Activated CD8-positive, alpha-beta T cell treated with anti-CD3 and anti-CD28 coated beads, Interleukin-2, amount 10 ng/mL, durations not matched to agents 7 days and 5 days (primary cell): Measurements from ENCODE around the gene NPY4R. TPM values are rescaled to one million over a fixed set of nuclear protein-coding genes. Genes with fewer than 3 reads are reported as not detected.
"Not testable (repeated sequence)": the region's sequence is repeated elsewhere in the genome, so short reads cannot be mapped to it uniquely, and the experiment has no call there.

Source experiments
- ATAC-seq: fragments of 150-1000 bp; cut with Tn5 transposase; one replicate; pipeline ENCODE4 v1.10.0; 2021; ENCODE audit warnings: moderate library complexity
- CTCF ChIA-PET: fragments of 350-600 bp; sonication (Branson Sonifier 250); formaldehyde crosslinking; loops from one replicate; lab custom pipeline; 2021; ENCODE audit warnings: antibody characterized with exemption; lab: Charles Lee
- POLR2A ChIA-PET: fragments of 350-600 bp; sonication (Branson Sonifier 250); formaldehyde crosslinking; loops from one replicate; lab custom pipeline; 2021; ENCODE audit warnings: antibody characterized with exemption; lab: Charles Lee
- DNase-seq: peaks from one replicate; pipeline ENCODE4 v3.0.0-alpha.2; 2020
- H3K27ac Mint-ChIP-seq: one replicate; pipeline ENCODE4 v1.8.0; 2021; ENCODE audit warnings: mild to moderate bottlenecking, mixed read lengths
- H3K27me3 Mint-ChIP-seq: one replicate; pipeline ENCODE4 v1.8.0; 2021; ENCODE audit warnings: low read depth, mixed read lengths
- H3K36me3 Mint-ChIP-seq: one replicate; pipeline ENCODE4 v1.8.0; 2021; ENCODE audit warnings: low read depth, mixed read lengths
- H3K4me1 Mint-ChIP-seq: one replicate; pipeline ENCODE4 v1.8.0; 2021; ENCODE audit warnings: low read depth, mixed read lengths
- H3K4me3 Mint-ChIP-seq: one replicate; pipeline ENCODE4 v1.8.0; 2021; ENCODE audit warnings: mild to moderate bottlenecking, mixed read lengths
- H3K9me3 Mint-ChIP-seq: one replicate; pipeline ENCODE4 v1.8.0; 2022; ENCODE audit warnings: mixed read lengths; ENCODE audit not compliant: insufficient read depth
- total RNA-seq, 2 experiments: library from RNA; stranded (reverse); gene quantifications; one replicate each; pipeline ENCODE4 v1.2.3, GENCODE V29; 2021

Gene NPY4R
- total RNA-seq, 2 experiments from 2014 or later: not detected

DNA sequence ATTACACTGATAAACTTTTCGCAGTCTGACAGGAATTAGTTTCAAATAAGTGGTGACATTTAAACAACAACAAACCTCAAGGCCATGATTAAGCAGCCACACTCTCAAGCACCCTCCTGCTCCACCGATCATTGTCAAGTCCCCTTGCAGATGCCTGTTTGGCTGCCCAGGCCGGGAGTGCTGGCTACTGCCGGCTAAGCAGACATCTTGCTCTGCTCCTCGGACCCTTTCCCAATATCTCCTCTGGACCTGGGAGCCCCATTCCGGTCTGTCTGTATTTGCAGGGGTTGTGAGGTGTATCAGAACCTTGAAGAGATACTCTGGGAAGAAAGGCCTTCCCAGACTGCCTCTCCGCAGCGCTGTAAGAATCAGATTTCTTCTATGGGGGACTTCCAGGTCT is 14.9 kb downstream of the NPY4R start:
- H3K27ac Mint-ChIP-seq, H3K36me3 Mint-ChIP-seq, DNase-seq, H3K27me3 Mint-ChIP-seq, H3K9me3 Mint-ChIP-seq, ATAC-seq, H3K4me3 Mint-ChIP-seq, CTCF ChIA-PET, H3K4me1 Mint-ChIP-seq, POLR2A ChIA-PET: not testable (repeated sequence)

DNA sequence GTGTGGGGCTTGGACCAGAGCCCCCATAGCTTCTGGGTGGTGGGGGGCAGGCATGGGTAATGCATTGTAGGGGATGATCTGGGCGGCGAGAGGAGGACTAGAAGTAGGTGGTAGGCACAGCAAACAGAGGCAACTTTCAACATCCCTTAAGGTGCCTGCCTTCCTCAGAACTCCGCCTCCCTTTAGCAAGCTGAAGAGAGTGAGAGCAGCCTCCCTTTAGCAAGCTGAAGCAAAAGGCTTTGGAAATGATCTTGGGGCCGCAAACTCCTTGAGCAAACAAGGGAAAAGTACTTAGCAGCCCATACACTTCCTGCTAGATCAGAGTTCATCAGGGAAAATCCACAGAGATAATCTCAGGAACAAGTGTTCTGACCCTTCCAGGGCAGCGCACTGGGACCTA is 18.3 kb downstream of the NPY4R start:
- H3K27me3 Mint-ChIP-seq, DNase-seq, POLR2A ChIA-PET, H3K27ac Mint-ChIP-seq, H3K4me3 Mint-ChIP-seq, CTCF ChIA-PET, H3K9me3 Mint-ChIP-seq, H3K4me1 Mint-ChIP-seq, ATAC-seq, H3K36me3 Mint-ChIP-seq: not testable (repeated sequence)

DNA sequence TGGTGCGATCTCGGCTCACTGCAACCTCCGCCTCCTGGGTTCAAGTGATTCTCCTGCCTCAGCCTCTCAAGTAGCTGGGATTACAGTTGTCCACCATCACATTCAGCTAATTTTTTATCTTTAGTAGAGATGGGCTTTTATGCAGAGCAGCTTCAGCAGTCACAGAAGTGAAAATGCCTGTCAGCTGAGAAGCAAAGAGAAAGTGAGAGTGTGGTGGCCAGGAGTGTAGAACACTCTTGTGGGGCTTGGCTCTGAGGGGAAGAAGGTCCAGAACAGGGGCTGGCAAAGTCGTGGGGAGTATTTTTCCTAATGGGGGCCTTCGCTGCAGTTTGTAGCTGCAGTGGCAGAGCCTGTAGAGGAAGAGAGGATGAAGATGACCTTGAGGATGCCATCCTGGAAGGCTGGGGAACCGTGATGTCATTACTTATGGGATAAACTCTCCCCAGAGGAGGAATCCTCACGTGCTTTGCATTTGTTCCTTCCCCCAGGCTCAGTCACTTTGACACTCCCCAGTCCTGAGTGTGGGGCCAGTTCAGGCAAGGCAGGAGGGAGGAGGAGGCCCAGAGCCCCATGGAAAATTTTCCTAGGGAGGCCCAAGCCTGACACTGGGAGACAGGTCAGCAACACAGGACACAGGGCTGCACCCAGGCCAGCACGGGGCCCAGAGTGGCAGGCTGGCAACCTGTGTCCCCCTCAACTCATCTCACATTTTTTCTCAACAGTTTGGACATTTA is 20.2 kb downstream of the NPY4R start:
- POLR2A ChIA-PET, H3K27ac Mint-ChIP-seq, CTCF ChIA-PET, H3K27me3 Mint-ChIP-seq, H3K36me3 Mint-ChIP-seq, H3K4me1 Mint-ChIP-seq, DNase-seq, H3K9me3 Mint-ChIP-seq, ATAC-seq, H3K4me3 Mint-ChIP-seq: not testable (repeated sequence)

DNA sequence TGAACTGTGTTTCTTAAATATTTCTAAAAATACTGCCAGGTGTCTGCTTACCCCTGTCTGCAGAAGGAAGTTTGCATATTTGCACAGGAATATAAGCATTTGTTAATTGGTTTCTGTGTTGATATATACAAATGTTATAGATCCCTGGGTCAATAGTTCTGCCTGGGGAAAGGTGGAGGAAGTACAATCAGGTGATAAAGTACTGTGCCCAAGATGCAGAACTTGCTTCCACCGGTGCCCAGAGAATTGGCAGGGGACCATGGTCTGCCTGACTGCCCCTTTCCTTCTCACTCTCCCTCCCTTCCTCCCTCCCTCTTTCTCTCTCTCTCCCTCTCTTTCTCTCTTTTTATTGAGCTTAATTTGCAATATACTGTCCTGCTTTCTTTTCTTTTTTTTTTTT is 22.3 kb downstream of the NPY4R start:
- H3K36me3 Mint-ChIP-seq, H3K4me3 Mint-ChIP-seq, H3K9me3 Mint-ChIP-seq, DNase-seq, H3K27ac Mint-ChIP-seq, H3K4me1 Mint-ChIP-seq, H3K27me3 Mint-ChIP-seq, ATAC-seq, POLR2A ChIA-PET, CTCF ChIA-PET: not testable (repeated sequence)

DNA sequence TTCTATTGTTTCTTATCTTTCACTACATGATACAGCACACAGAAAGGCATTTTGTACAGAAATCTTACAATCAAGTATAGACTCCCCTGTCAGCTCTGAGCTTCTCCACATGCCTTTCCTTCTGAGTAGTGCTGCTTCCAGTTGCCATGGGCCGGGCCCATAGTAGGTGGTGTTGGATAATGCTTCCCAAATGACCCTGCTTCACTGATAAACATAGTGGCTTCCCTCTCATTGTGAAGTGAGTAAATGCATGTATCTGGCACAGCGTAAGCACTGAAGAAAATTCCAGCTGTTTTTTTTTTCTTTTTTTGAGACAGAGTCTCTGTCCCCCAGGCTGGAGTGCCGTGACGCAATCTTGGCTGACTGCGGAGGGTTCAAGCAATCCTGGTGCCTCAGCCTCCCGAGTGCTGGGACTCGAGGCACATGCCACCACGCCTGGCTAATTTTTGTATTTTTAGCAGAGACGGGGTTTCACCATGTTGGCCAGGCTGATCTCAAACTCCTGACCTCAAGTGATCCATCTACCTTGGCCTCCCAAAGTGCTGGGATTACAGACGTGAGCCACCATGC is 23.0 kb downstream of the NPY4R start:
- H3K4me3 Mint-ChIP-seq, H3K9me3 Mint-ChIP-seq, H3K27me3 Mint-ChIP-seq, H3K27ac Mint-ChIP-seq, H3K36me3 Mint-ChIP-seq, H3K4me1 Mint-ChIP-seq, CTCF ChIA-PET, DNase-seq, POLR2A ChIA-PET, ATAC-seq: not testable (repeated sequence)

DNA sequence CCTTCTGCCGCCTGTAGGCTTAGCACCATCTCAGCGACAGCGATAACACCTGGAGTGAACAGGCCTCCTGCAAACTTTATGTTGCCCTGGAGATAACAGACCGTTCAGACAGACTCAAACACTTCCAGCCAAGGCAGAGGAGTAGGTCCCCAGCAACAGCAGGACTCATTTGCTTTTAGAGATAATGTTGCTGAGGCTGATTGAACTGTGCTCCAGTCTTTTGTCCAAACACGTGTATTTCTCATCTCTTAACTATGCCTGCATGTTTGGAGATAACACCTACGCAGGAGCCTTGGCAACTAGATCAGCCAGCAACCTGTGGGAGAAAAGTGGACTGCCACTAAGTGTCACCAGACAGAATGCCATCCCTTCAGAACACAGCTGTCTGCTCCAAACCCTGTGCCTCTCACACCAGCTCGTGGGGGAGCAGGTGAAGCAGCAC is 23.9 kb downstream of the NPY4R start:
- DNase-seq, H3K4me1 Mint-ChIP-seq, H3K9me3 Mint-ChIP-seq, CTCF ChIA-PET, H3K27me3 Mint-ChIP-seq, ATAC-seq, H3K4me3 Mint-ChIP-seq, H3K27ac Mint-ChIP-seq, POLR2A ChIA-PET, H3K36me3 Mint-ChIP-seq: not testable (repeated sequence)

DNA sequence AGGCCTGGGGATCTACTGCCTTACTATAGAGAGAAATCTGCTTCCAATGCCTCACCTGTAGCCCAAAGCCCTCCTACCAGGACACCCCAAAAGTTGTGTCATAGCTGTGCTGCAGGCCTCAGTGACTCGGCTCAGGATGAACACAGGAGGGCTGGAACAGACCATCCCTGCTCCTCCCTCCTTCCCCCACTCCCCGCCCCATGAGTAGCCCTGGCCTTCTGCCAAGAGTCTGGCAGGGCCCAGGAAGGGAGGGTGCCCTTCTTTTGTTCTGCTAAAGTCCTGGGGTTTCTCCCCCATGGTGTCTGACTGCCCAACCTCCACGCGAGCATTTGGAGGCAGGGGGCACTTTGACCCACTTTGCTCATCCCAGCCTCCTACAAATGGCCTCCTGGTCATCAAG is 24.8 kb downstream of the NPY4R start:
- POLR2A ChIA-PET: not testable (repeated sequence)

DNA sequence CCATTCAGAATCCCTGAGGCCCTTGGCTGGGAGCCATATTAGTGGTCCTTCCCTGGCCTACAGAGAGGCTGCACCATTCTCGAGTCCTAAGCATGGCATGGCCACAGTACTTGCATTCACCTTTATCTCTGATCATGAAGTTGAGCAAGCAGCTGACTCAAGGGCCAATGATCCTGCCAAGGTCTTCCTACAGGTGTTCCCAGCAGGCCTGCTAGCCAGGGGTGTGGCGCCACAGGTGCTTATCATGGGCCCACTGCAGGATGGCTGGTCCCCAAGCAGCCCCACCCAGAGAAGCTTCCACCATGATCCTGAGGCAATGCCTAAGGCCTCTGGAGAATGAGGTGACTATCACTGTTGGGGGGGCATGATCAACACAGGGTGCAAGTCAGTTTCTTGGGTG is 42.2 kb downstream of the NPY4R start:
- DNase-seq, H3K36me3 Mint-ChIP-seq, CTCF ChIA-PET, H3K27me3 Mint-ChIP-seq, ATAC-seq, H3K27ac Mint-ChIP-seq, POLR2A ChIA-PET, H3K4me1 Mint-ChIP-seq, H3K9me3 Mint-ChIP-seq, H3K4me3 Mint-ChIP-seq: not testable (repeated sequence)

More for the DNA sequence above, 24.8 kb downstream of the NPY4R start:
- H3K36me3 Mint-ChIP-seq, H3K4me1 Mint-ChIP-seq, H3K9me3 Mint-ChIP-seq, H3K4me3 Mint-ChIP-seq, H3K27ac Mint-ChIP-seq, H3K27me3 Mint-ChIP-seq, DNase-seq, CTCF ChIA-PET, ATAC-seq: not testable (repeated sequence)

DNA sequence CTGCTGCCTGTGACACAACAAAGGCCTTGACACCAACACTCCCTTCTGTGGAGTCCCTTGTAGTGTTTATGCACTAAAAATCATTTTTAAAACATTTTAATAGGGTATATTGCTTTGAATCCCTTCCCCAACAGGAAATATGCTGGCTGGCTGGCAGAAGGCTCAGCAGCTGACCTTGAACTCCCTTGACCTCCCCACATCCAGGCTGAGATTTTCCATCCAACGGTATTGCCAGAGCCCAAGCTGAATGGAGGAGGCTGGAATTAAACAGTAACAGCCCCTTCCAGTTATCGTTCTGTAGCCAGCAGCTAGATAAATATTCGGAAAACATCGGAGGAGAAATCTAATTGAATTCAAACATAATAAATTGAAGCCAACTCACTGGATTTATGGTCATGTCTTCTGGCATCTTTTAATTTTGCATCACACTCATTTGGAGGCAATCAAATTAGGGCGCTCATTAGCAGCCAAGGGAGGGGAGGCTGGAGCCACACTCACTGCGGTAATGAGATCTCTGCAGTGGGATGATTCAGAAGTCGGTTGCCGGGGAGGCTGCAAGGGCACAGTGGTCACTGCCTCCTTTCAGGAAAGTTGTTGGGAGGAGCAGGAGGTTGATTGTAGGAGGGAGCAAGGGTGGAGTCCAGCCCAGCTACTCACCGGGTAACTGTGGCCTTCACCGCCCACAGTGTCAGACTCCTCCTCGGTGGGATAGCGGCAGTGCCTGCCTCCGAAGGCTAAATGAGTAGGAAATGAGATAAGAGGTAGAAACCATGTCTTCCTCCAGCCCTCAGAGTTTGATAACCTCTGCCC is 46.0 kb downstream of the NPY4R start:
- ATAC-seq, H3K4me1 Mint-ChIP-seq, CTCF ChIA-PET, H3K36me3 Mint-ChIP-seq, H3K4me3 Mint-ChIP-seq, H3K9me3 Mint-ChIP-seq, POLR2A ChIA-PET, H3K27me3 Mint-ChIP-seq, H3K27ac Mint-ChIP-seq, DNase-seq: not testable (repeated sequence)

DNA sequence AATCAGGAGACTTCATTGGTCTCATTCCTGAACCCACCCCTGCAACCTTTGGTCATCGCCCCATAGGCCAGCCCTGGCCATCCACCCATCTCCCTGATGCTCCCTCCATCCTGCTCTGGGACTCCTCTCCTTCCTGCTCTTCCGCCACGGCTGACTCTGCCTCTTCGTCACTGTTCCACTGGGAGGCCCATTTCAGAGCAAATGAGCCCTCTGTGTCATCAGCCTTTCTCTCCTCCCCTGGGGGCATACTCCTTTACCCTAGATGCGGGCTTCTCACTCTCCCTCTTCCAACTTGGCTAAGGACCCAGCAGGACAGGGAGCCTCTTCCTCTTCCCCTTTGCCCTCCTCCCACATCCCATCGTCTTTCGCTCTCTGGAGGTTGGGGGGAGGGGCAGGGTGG is 47.5 kb downstream of the NPY4R start:
- H3K36me3 Mint-ChIP-seq, H3K9me3 Mint-ChIP-seq, H3K4me1 Mint-ChIP-seq, H3K27ac Mint-ChIP-seq, CTCF ChIA-PET, H3K27me3 Mint-ChIP-seq, ATAC-seq, H3K4me3 Mint-ChIP-seq, DNase-seq, POLR2A ChIA-PET: not testable (repeated sequence)

DNA sequence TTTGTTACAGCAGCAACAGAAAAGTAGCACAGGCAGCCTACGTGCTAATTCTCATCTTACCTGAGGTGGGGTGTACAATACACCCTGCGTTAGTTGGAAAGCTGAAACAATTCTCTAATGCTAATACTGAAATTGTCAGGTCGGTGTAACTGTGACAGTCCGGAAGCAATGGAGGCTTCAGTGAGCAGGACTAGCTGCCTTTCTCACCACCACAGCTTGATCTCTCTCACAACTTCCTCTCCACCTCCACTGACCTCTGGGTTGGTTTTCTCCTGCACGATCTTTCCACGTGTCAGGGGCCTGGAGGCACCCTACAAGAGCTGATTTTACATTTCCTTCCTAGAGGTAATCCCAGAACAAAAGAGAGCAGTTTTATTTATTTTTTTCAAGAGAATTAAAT is 50.5 kb downstream of the NPY4R start:
- POLR2A ChIA-PET, H3K36me3 Mint-ChIP-seq, H3K27ac Mint-ChIP-seq, H3K4me3 Mint-ChIP-seq, H3K27me3 Mint-ChIP-seq, DNase-seq, ATAC-seq, H3K4me1 Mint-ChIP-seq, H3K9me3 Mint-ChIP-seq, CTCF ChIA-PET: not testable (repeated sequence)

DNA sequence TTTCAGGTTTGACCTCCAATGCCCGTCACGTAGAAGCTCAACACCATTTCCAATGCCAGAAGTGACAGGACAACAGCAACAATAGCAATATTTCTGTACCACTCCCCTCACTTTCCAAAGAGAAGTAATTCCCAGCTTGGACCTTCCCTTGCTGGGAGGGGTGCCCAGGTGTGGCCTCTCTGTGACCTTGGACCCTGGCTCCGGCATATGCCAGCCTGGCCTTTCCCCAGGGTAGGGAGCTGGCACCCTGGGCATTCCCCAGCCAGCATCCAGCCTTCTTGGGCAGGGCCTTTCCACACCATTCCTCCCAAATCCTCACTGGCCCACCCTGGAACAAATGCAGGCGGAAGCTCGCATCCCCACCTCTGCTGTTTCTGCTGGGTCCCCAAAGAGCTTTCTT is 53.1 kb downstream of the NPY4R start:
- POLR2A ChIA-PET, ATAC-seq, CTCF ChIA-PET, H3K4me3 Mint-ChIP-seq, H3K27ac Mint-ChIP-seq, H3K36me3 Mint-ChIP-seq, H3K4me1 Mint-ChIP-seq, H3K9me3 Mint-ChIP-seq, H3K27me3 Mint-ChIP-seq, DNase-seq: not testable (repeated sequence)
